Keratinocyte (primary cell): Measurements from ENCODE around the gene CYP19A1. TPM values are rescaled to one million over a fixed set of nuclear protein-coding genes. Genes with fewer than 3 reads are reported as not detected.

Experiments
- DNase-seq: peaks from one replicate; pipeline ENCODE4 v3.0.0-alpha.2; 2011; ENCODE audit warnings: low read depth, missing footprints, low spot score
- FAIRE-seq: peaks from 2 replicates; lab custom pipeline; 2011; peaks lifted over from hg19 to GRCh38; lab: Jason Lieb, UNC
- H2AFZ ChIP-seq: 2 replicates; pipeline ENCODE4 v1.6.0; 2012; ENCODE audit warnings: low read length, control low read depth, inconsistent platforms; ENCODE audit not compliant: control insufficient read depth
- H3K27ac ChIP-seq: 2 replicates; pipeline ENCODE4 v1.5.1; 2011; ENCODE audit warnings: low read length; ENCODE audit not compliant: control insufficient read depth, insufficient read depth
- H3K27me3 ChIP-seq: 3 replicates; pipeline ENCODE4 v1.6.0; 2011; ENCODE audit warnings: low read length; ENCODE audit not compliant: control insufficient read depth, insufficient read depth; ENCODE audit errors: extremely low read depth
- H3K36me3 ChIP-seq, 2 experiments: 2 replicates in 1 of 2; 3 replicates in 1 of 2; pipeline ENCODE4 v1.5.1; 2011; ENCODE audit warnings: low read length in 2 of 2, mild to moderate bottlenecking in 1 of 2; ENCODE audit not compliant: control insufficient read depth in 2 of 2, insufficient read depth in 2 of 2; ENCODE audit errors: extremely low read depth in 1 of 2
- H3K4me1 ChIP-seq: 3 replicates; pipeline ENCODE4 v1.5.1; 2011; ENCODE audit warnings: low read length; ENCODE audit not compliant: control insufficient read depth, insufficient read depth; ENCODE audit errors: extremely low read depth
- H3K4me2 ChIP-seq: 3 replicates; pipeline ENCODE4 v1.6.0; 2011; ENCODE audit warnings: low read depth, low read length; ENCODE audit not compliant: control insufficient read depth, insufficient read depth; ENCODE audit errors: extremely low read depth
- H3K4me3 ChIP-seq, 3 experiments: fragments of 200-600 bp in 1 of 3; sonication (generic) in 1 of 3; 2 replicates in 2 of 3; 3 replicates in 1 of 3; pipeline ENCODE4 v1.5.1; 2011 to 2016; ENCODE audit warnings: low read length in 3 of 3, mild to moderate bottlenecking in 3 of 3, control low read depth in 2 of 3, inconsistent platforms in 1 of 3, low read depth in 1 of 3, mixed read lengths in 1 of 3, mixed run types in 1 of 3, moderate library complexity in 1 of 3; ENCODE audit not compliant: control insufficient read depth in 2 of 3, insufficient read depth in 2 of 3; ENCODE audit errors: extremely low read depth in 1 of 3
- H3K79me2 ChIP-seq: 2 replicates; pipeline ENCODE4 v1.6.0; 2012; ENCODE audit warnings: low read length; ENCODE audit not compliant: control insufficient read depth, insufficient read depth
- H3K9ac ChIP-seq: 3 replicates; pipeline ENCODE4 v1.6.0; 2011; ENCODE audit warnings: low read length; ENCODE audit not compliant: control insufficient read depth, insufficient read depth; ENCODE audit errors: extremely low read depth
- H3K9me1 ChIP-seq: 3 replicates; pipeline ENCODE4 v1.6.0; 2011; ENCODE audit warnings: low read length; ENCODE audit not compliant: control insufficient read depth, insufficient read depth; ENCODE audit errors: extremely low read depth
- H3K9me3 ChIP-seq: 2 replicates; pipeline ENCODE4 v1.5.1; 2012; ENCODE audit warnings: low read depth, low read length; ENCODE audit not compliant: control insufficient read depth
- H4K20me1 ChIP-seq: 3 replicates; pipeline ENCODE4 v1.6.0; 2011; ENCODE audit warnings: low read length; ENCODE audit not compliant: control insufficient read depth, insufficient read depth; ENCODE audit errors: extremely low read depth
- CTCF ChIP-seq, 3 experiments: IDR thresholded peaks in 1 of 3; conservative IDR thresholded peaks in 1 of 3; optimal IDR thresholded peaks in 1 of 3; 2 replicates in 2 of 3; 3 replicates in 1 of 3; pipeline versions ENCODE3 to v1.5.1; 2011; ENCODE audit warnings: low read length in 3 of 3, mild to moderate bottlenecking in 3 of 3, moderate library complexity in 2 of 3, control low read depth in 1 of 3, inconsistent platforms in 1 of 3; ENCODE audit not compliant: insufficient read depth in 2 of 3; ENCODE audit errors: extremely low read depth in 1 of 3
- EZH2 ChIP-seq: IDR thresholded peaks from one replicate; pipeline ENCODE4 v1.6.1; 2012; ENCODE audit warnings: inconsistent platforms, mild to moderate bottlenecking, low read length, moderate library complexity
- dilution Hi-C: fragments of 300-500 bp; cut with MboI; formaldehyde crosslinking; loops from one replicate; pipeline ENCODE4 v1.7.0; 2020; ENCODE audit warnings: low sequenced_read_pairs; ENCODE audit not compliant: extremely low pct_ligation_motif_present
- polyA minus RNA-seq, 3 experiments: library from RNA; depleted of rRNA, polyadenylated mRNA; stranded (reverse); fragments of >200 nt; gene quantifications; 1 replicate in 1 of 3; 2 replicates in 1 of 3; 3 replicates in 1 of 3; pipeline ENCODE4 v1.2.3, GENCODE V29; 2011
- polyA plus RNA-seq, 5 experiments: library from polyadenylated mRNA; depleted of rRNA in 3 of 5; stranded (reverse) in 3 of 5; stranded (forward) in 1 of 5; unstranded in 1 of 5; fragments of >200 nt; gene quantifications; 1 replicate in 1 of 5; 2 replicates in 3 of 5; 3 replicates in 1 of 5; pipeline versions ENCODE4 v1.2.1 to v1.2.3, GENCODE V29; 2011 to 2012; ENCODE audit warnings: missing spikeins in 2 of 5, low read depth in 1 of 5, low replicate concordance in 1 of 5

The CYP19A1 gene
- not detected in 3 replicates for polyA plus RNA-seq
- not detected for polyA plus RNA-seq (2011; ENCODE audit: low read depth)
- polyA plus RNA-seq (2011; cell fraction: cytosol; rRNA removed): not detected in 2 replicates
- polyA plus RNA-seq (2011; cell fraction: nucleus; rRNA removed): not detected in 2 replicates
- polyA plus RNA-seq (2012; ENCODE audit: low replicate concordance): not detected in 2 replicates
- polyA minus RNA-seq: not detected in 3 replicates
- not detected for polyA minus RNA-seq (2011; cell fraction: cytosol; rRNA and poly(A)+ RNA removed)
- polyA minus RNA-seq (2011; cell fraction: nucleus; rRNA and poly(A)+ RNA removed): not detected in 2 replicates

GRCh38 chr15:51338496-51338895, at the start of gene CYP19A1:
TSS of gene CYP19A1 (minus strand) at chr15:51338596. CDS start at chr15:51242912, 95,684 bp downstream.
- no peaks in the 10 kb centered on the region for H3K4me1 ChIP-seq
- H2AFZ ChIP-seq: no peak within 1 kb of the TSS
- H3K79me2 ChIP-seq: no peaks in the 10 kb centered on the region
- DNase-seq (no peak), FAIRE-seq (no peak)
- TF ChIP-seq CTCF (optimal IDR thresholded peaks at IDR 0.05 in 1 of 3, IDR thresholded peaks at IDR 0.05 in 1 of 3, conservative IDR thresholded peaks at IDR 0.05 in 1 of 3; ENCODE audit: extremely low read depth in 1 of 3, insufficient read depth in 2 of 3, low read length in 3 of 3) (no peak), EZH2 (no peak)
- H4K20me1 ChIP-seq: no peaks in the 10 kb centered on the region
- dilution Hi-C loops: no loop called here
- H3K4me3 ChIP-seq: no peak within 1 kb of the TSS
- no peaks in the 10 kb centered on the region for H3K36me3 ChIP-seq
- H3K9ac ChIP-seq: no peak within 1 kb of the TSS
- H3K9me3 ChIP-seq: no peaks in the 10 kb centered on the region
- no peaks in the 10 kb centered on the region for H3K9me1 ChIP-seq
- H3K27me3 ChIP-seq: peaks cover 32% of the 10 kb centered on the region
- no peak within 1 kb of the TSS for H3K4me2 ChIP-seq
- H3K27ac ChIP-seq: no peak within 1 kb of the TSS

GRCh38 chr15:51387699-51388041, 49.3 kb upstream of the CYP19A1 start:
- Histone ChIP-seq H3K79me2 (no peaks in the 10 kb centered on the region), H3K4me3 (no peak overlapping the region), H3K27me3 (no peaks in the 10 kb centered on the region), H4K20me1 (no peaks in the 10 kb centered on the region), H3K9ac (no peak overlapping the region), H2AFZ (no peak overlapping the region), H3K4me2 (no peak overlapping the region), H3K27ac (no peak overlapping the region), H3K36me3 (no peaks in the 10 kb centered on the region), H3K4me1 (no peaks in the 10 kb centered on the region), H3K9me1 (no peaks in the 10 kb centered on the region), H3K9me3 (no peaks in the 10 kb centered on the region)
- FAIRE-seq (no peak), DNase-seq (no peak)
- TF ChIP-seq EZH2 (no peak), CTCF (optimal IDR thresholded peaks at IDR 0.05 in 1 of 3, IDR thresholded peaks at IDR 0.05 in 1 of 3, conservative IDR thresholded peaks at IDR 0.05 in 1 of 3; ENCODE audit: extremely low read depth in 1 of 3, insufficient read depth in 2 of 3, low read length in 3 of 3) (no peak)
- dilution Hi-C loops: no loop called here
